Heart left ventricle (tissue), 16 donors: Measurements from ENCODE around the gene PRKAG3. TPM values are rescaled to one million over a fixed set of nuclear protein-coding genes. Genes with fewer than 3 reads are reported as not detected.

Experiments used
- ATAC-seq, 4 donors: fragments of 200-7000 bp; cut with Tn5 transposase; one replicate each; pipeline ENCODE4 v1.9.1; 2020 to 2022; ENCODE audit warnings: moderate library complexity in 4 of 4, mild to moderate bottlenecking in 3 of 4, moderate number of reproducible peaks in 1 of 4
- DNase-seq, 5 donors: peaks; one replicate each; pipeline ENCODE4 v3.0.0-alpha.2; 2020
- H3K27ac ChIP-seq, 12 donors: fragments of 200-600 bp; sonication (generic) in 4 of 12; one replicate each; pipeline versions ENCODE4 v1.5.0 to v1.8.0; 2016 to 2022; ENCODE audit warnings: mild to moderate bottlenecking in 2 of 12
- H3K27me3 ChIP-seq, 9 donors: fragments of 200-600 bp; sonication (generic) in 2 of 9; one replicate each; pipeline versions ENCODE4 v1.5.1 to v1.8.0; 2016 to 2022; ENCODE audit warnings: mild to moderate bottlenecking in 3 of 9
- H3K36me3 ChIP-seq, 9 donors: fragments of 200-600 bp; sonication (generic) in 2 of 9; one replicate each; pipeline versions ENCODE4 v1.5.0 to v1.8.0; 2018 to 2022; ENCODE audit warnings: mild to moderate bottlenecking in 2 of 9
- H3K4me1 ChIP-seq, 12 donors: fragments of 200-600 bp; sonication (generic) in 4 of 12; one replicate each; pipeline versions ENCODE4 v1.5.0 to v1.8.0; 2016 to 2022; ENCODE audit warnings: mild to moderate bottlenecking in 3 of 12
- H3K4me3 ChIP-seq, 12 donors: fragments of 200-600 bp; sonication (generic) in 4 of 12; one replicate each; pipeline versions ENCODE4 v1.5.0 to v1.8.0; 2017 to 2022; ENCODE audit warnings: mild to moderate bottlenecking in 9 of 12, moderate library complexity in 4 of 12
- H3K9me3 ChIP-seq, 12 donors: fragments of 200-600 bp; sonication (generic) in 4 of 12; one replicate each; pipeline versions ENCODE4 v1.5.0 to v1.8.0; 2016 to 2022; ENCODE audit warnings: mild to moderate bottlenecking in 1 of 12
- CTCF ChIP-seq, 12 donors: fragments of 200-600 bp; sonication (generic) in 4 of 12; IDR thresholded peaks; one replicate each; pipeline versions ENCODE4 v1.5.0 to v1.8.0; 2018 to 2022; ENCODE audit warnings: antibody characterized with exemption in 12 of 12, mild to moderate bottlenecking in 5 of 12
- POLR2A ChIP-seq, 2 donors: fragments of 450-650 bp; IDR thresholded peaks; one replicate each; pipeline ENCODE4 v1.6.1; 2017; ENCODE audit warnings: antibody characterized with exemption in 2 of 2, mild to moderate bottlenecking in 2 of 2, moderate library complexity in 2 of 2
- WGBS, 4 donors: extraction: QIAGEN DNeasy Blood & Tissue Kit in 2 of 4; methylation state at CpG; one replicate each; pipeline versions ENCODE4 v1.1.5 to v1.1.7; 2013 to 2018; 5-methylcytosine and 5-hydroxymethylcytosine counted together
- intact Hi-C, 10 donors: fragments of 100-400 bp; cut with DNase I; formaldehyde crosslinking; loops; one replicate each; pipeline versions ENCODE4 v1.11.1 to v1.14.2; 2022
- polyA plus RNA-seq, 2 donors: library from polyadenylated mRNA; stranded (reverse); fragments of 200-250 nt; gene quantifications; one replicate each; pipeline ENCODE4 v1.2.3, GENCODE V29; 2013
- total RNA-seq, 9 donors: library from RNA; depleted of rRNA in 2 of 9; stranded (reverse); fragments of >200 nt in 2 of 9; fragmentation: NEBNext Ultra II Directional in 3 of 9; extraction: Animal tissue kit (Norgen Biotek cat#: 25700) in 3 of 9; gene quantifications; one replicate each; pipeline versions ENCODE4 v1.1.0 to v1.2.4, GENCODE V29; 2016 to 2023
- donor health status: ischemic (EF 13 %, LVEDD 7.1; RV severe dilation, severe dysfunction).
- donor health status: healthy with polysubstance abuse.
- donor health status: DM: no; HTN: yes; CAD: no.
- donor health status: DM: no; HTN: no; CAD: no.
- donor health status: ischemic (EF 25% LVEDD 6.9; RV normal size, moderate dysfunction).
- donor health status: ischemic (EF 25% LVEDD 5.7; RV mildly dilated, moderate dysfunction).
- donor health status: healthy.
- donor health status: DM: yes; HTN: yes; CAD: no.
- donor health status: ischemic (EF 35%, LVEDD 5.7; RV mildly dilated, moderate dysfunction).
- donor health status: nonischemic (EF 11% LVEDD 7.7; RV severe dilation, severe dysfunction).
- donor health status: DM: yes; HTN: yes; CAD: no.
- donor health status: PGD.
- donor health status: ischemic (EF 29% LVEDD 5.4; RV normal size, mild dysfunction).
- donor health status: nonischemic (EF 23%, LVEDD 6.1; RV moderate dilation, normal function).

The PRKAG3 gene
- total and polyA plus RNA-seq, 11 donors = 0.06 TPM; not detected in 10

- no peaks in the 10 kb centered on the region for H3K27me3 ChIP-seq
- TF ChIP-seq POLR2A (IDR thresholded peaks at IDR 0.05) = no peak
- TF ChIP-seq CTCF (IDR thresholded peaks at IDR 0.05) = no peak
- no peak overlapping the region for H3K4me3 ChIP-seq
- peaks cover 0 to 32% (median 9%) of the 10 kb centered on the region in 12 donors for H3K4me1 ChIP-seq
- 45 to 60% (median 53%) methylated on average over 4 of the region's 4 CpGs for WGBS, 4 donors
- intact Hi-C loops = no loop called here
- no peak for DNase-seq
- no peak overlapping the region for H3K27ac ChIP-seq
- H3K36me3 ChIP-seq = no peaks in the 10 kb centered on the region
- ATAC-seq = no peak
- H3K9me3 ChIP-seq = peaks cover 0 to 15% (median 10%) of the 10 kb centered on the region in 12 donors
These were observed 29.1 kb downstream of the PRKAG3 start for GRCh38 chr2:218802386-218802994.

- no peak overlapping the region for H3K27ac ChIP-seq
- TF ChIP-seq CTCF (IDR thresholded peaks at IDR 0.05) (no peak), POLR2A (IDR thresholded peaks at IDR 0.05) (no peak)
- peaks cover 0 to 14% (median 9%) of the 10 kb centered on the region in 12 donors for H3K9me3 ChIP-seq
- 47 to 57% (median 53%) methylated on average over 6 of the region's 6 CpGs for WGBS, 4 donors
- H3K4me1 ChIP-seq = peaks cover 0 to 14% (median 0%) of the 10 kb centered on the region in 12 donors
- DNase-seq (no peak), ATAC-seq (no peak)
- no peaks in the 10 kb centered on the region for H3K27me3 ChIP-seq
- intact Hi-C loops = no loop called here
- no peak overlapping the region for H3K4me3 ChIP-seq
- no peaks in the 10 kb centered on the region for H3K36me3 ChIP-seq
These were observed 31.6 kb downstream of the PRKAG3 start for GRCh38 chr2:218799990-218800389.

- ATAC-seq = no peak
- no peaks in the 10 kb centered on the region for H3K27me3 ChIP-seq
- intact Hi-C loops = no loop called here
- no peak for TF ChIP-seq POLR2A (IDR thresholded peaks at IDR 0.05)
- TF ChIP-seq CTCF (IDR thresholded peaks at IDR 0.05) = no peak
- no peak overlapping the region for H3K4me3 ChIP-seq
- DNase-seq = no peak
- WGBS, 4 donors = 46 to 51% (median 49%) methylated on average over 12 of the region's 12 CpGs
- H3K36me3 ChIP-seq = no peaks in the 10 kb centered on the region
- peaks cover 0 to 14% (median 0%) of the 10 kb centered on the region in 12 donors for H3K4me1 ChIP-seq
- peaks cover 0 to 3% (median under 1%) of the 10 kb centered on the region in 12 donors for H3K9me3 ChIP-seq
- no peak overlapping the region for H3K27ac ChIP-seq
These were observed 32.7 kb downstream of the PRKAG3 start for GRCh38 chr2:218798767-218799504.

GRCh38 chr2:218796691-218797090, 34.9 kb downstream of the PRKAG3 start:
- H3K4me3 ChIP-seq = no peak overlapping the region

More at GRCh38 chr2:218796691-218797090, 34.9 kb downstream of the PRKAG3 start:
- H3K27ac ChIP-seq = no peak overlapping the region
- no peak for ATAC-seq
- intact Hi-C loops = no loop called here
- no peaks in the 10 kb centered on the region for H3K36me3 ChIP-seq
- peaks cover 0 to 4% (median 0%) of the 10 kb centered on the region in 12 donors for H3K4me1 ChIP-seq
- TF ChIP-seq CTCF (IDR thresholded peaks at IDR 0.05) (no peak), POLR2A (IDR thresholded peaks at IDR 0.05) (no peak)
- DNase-seq = no peak
- H3K9me3 ChIP-seq = no peaks in the 10 kb centered on the region
- no peaks in the 10 kb centered on the region for H3K27me3 ChIP-seq
- WGBS, 4 donors = 93 to 95% (median 94%) methylated on average over 4 of the region's 4 CpGs
